ENCODE results near the gene KCNQ1OT1.

DNA sequence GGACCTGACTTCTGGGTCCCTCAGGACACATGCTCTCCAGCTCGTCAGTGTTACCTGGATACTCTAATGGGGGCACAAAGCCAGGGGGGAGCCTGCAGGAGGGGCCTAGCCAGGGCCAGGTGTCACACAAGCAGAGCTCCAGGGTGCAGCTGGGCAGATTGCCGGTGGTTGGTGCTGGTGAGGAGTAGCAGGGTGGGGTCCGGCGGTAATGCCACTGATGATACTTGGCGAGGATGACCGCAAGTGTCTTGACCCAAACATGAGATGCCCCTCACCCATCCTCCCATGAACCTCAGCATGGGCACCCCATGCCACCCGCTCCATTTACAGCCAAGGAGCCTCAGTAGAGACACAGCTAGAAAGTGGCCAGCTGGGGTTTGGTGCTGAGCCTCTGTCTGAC lies 15.1 kb upstream of the KCNQ1OT1 start:
- TF ChIP-seq POLR2A (IDR thresholded peaks at IDR 0.05) (no peak), POLR2AphosphoS5 (IDR thresholded peaks at IDR 0.05) (no peak)
- TF ChIP-seq, protein P1, sequence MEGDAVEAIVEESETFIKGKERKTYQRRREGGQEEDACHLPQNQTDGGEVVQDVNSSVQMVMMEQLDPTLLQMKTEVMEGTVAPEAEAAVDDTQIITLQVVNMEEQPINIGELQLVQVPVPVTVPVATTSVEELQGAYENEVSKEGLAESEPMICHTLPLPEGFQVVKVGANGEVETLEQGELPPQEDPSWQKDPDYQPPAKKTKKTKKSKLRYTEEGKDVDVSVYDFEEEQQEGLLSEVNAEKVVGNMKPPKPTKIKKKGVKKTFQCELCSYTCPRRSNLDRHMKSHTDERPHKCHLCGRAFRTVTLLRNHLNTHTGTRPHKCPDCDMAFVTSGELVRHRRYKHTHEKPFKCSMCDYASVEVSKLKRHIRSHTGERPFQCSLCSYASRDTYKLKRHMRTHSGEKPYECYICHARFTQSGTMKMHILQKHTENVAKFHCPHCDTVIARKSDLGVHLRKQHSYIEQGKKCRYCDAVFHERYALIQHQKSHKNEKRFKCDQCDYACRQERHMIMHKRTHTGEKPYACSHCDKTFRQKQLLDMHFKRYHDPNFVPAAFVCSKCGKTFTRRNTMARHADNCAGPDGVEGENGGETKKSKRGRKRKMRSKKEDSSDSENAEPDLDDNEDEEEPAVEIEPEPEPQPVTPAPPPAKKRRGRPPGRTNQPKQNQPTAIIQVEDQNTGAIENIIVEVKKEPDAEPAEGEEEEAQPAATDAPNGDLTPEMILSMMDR (IDR thresholded peaks at IDR 0.05), result no peak
